Loucy (cell line): ENCODE measurements around the gene MOCS3.

ENCODE experiments used
- CTCF ChIP-seq: fragments of 200-600 bp; sonication (generic); conservative IDR thresholded peaks from 2 replicates; pipeline ENCODE4 v1.5.1; 2014; ENCODE audit warnings: mild to moderate bottlenecking, antibody characterized with exemption, low read length
- EZH2phosphoT487 ChIP-seq: fragments of 200-600 bp; IDR thresholded peaks from 2 replicates; pipeline ENCODE4 v1.6.1; 2018; ENCODE audit warnings: antibody characterized with exemption, mild to moderate bottlenecking, moderate library complexity, borderline replicate concordance

GRCh38 chr20:50958615-50959542, at the start of gene MOCS3:
- TF ChIP-seq CTCF, result no peak
- no peak for TF ChIP-seq EZH2phosphoT487
